Natural killer cell treated with Interleukin-12 subunit alpha and Interleukin-12 subunit beta and Interleukin-15 and Interleukin-18, amount 100 ng/mL, for 72 hours (primary cell): ENCODE data around the gene SPDYE18. TPM values are rescaled to one million over a fixed set of nuclear protein-coding genes. Genes with fewer than 3 reads are reported as not detected.
A peak's percentile ranks its signal among the peaks of the same experiment; 100 is the strongest.
"Not testable (repeated sequence)": the region's sequence is repeated elsewhere in the genome, so short reads cannot be mapped to it uniquely, and the experiment has no call there.

Experiments used
- ATAC-seq, 2 donors: fragments of 150-1000 bp; cut with Tn5 transposase in 1 of 2; sonication (Bioruptor Pico), chemical (Tn5 transposase) in 1 of 2; 2 replicates each; pipeline ENCODE4 v1.10.0; 2021
- DNase-seq: peaks from one replicate; pipeline ENCODE4 v3.0.0; 2022; ENCODE audit warnings: low spot score
- H3K27ac Mint-ChIP-seq, 2 donors: 1 replicate in 1 of 2; 2 replicates in 1 of 2; pipeline ENCODE4 v1.8.0; 2022; ENCODE audit warnings: mixed read lengths in 2 of 2, mild to moderate bottlenecking in 1 of 2, moderate library complexity in 1 of 2
- H3K27me3 Mint-ChIP-seq, 2 donors: 1 replicate in 1 of 2; 2 replicates in 1 of 2; pipeline ENCODE4 v1.8.0; 2022; ENCODE audit warnings: mixed read lengths in 2 of 2
- H3K36me3 Mint-ChIP-seq: one replicate; pipeline ENCODE4 v1.8.0; 2022; ENCODE audit warnings: mixed read lengths
- H3K4me1 Mint-ChIP-seq, 2 donors: 1 replicate in 1 of 2; 2 replicates in 1 of 2; pipeline ENCODE4 v1.8.0; 2022; ENCODE audit warnings: low read depth in 2 of 2, mixed read lengths in 2 of 2, mild to moderate bottlenecking in 1 of 2
- H3K4me3 Mint-ChIP-seq: one replicate; pipeline ENCODE4 v1.8.0; 2022; ENCODE audit warnings: mixed read lengths
- H3K9me3 Mint-ChIP-seq: 2 replicates; pipeline ENCODE4 v1.8.0; 2022; ENCODE audit warnings: mixed read lengths
- total RNA-seq, 2 donors: library from RNA; stranded (reverse); gene quantifications; one replicate each; pipeline ENCODE4 v1.2.3, GENCODE V29; 2022

The SPDYE18 gene
- total RNA-seq, 2 donors from 2014 or later, result 0.45 TPM; not detected in 1

DNA sequence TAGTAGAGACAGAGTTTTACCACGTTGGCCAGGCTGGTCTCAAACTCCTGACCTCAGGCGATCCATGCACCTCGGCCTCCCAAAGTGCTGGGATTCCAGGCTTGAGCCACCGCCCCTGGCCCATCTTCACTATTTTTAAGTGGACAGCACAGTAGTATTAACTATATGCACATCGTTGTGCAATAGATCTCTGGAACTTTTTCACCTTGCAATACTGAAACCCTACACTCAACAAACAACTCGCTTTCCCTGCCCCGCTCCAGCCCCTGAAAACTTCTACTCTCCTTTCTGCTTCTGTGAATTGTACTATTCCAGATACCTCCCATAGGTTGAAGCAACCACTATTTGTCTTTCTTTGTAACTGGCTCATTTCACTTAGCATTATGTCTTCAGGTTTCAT is 3.5 kb upstream of the SPDYE18 start:
- H3K4me1 Mint-ChIP-seq, H3K27me3 Mint-ChIP-seq, H3K9me3 Mint-ChIP-seq, H3K4me3 Mint-ChIP-seq, H3K27ac Mint-ChIP-seq, DNase-seq, ATAC-seq, H3K36me3 Mint-ChIP-seq: not testable (repeated sequence)

DNA sequence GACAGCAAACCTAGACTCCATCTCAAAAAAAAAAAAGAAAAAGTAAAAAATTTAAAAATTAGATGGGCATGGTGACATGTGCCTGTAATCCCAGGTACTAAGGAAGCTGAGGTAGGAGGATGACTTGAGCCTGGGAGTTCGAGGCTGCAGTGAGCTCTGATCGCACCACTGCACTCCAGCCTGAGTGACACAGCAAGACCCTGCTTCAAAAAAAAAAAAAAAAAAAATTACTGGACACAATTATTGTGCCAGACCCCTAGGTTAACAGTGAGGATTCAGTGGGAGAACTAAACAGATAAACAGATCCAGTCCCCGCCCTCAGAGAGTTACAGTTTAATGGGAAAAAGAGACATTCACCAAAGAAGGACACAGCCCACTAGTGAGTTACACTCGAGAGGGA is 1.4 kb upstream of the SPDYE18 start:
- H3K4me1 Mint-ChIP-seq, H3K27me3 Mint-ChIP-seq, H3K36me3 Mint-ChIP-seq, DNase-seq, ATAC-seq, H3K9me3 Mint-ChIP-seq, H3K4me3 Mint-ChIP-seq, H3K27ac Mint-ChIP-seq: not testable (repeated sequence)

DNA sequence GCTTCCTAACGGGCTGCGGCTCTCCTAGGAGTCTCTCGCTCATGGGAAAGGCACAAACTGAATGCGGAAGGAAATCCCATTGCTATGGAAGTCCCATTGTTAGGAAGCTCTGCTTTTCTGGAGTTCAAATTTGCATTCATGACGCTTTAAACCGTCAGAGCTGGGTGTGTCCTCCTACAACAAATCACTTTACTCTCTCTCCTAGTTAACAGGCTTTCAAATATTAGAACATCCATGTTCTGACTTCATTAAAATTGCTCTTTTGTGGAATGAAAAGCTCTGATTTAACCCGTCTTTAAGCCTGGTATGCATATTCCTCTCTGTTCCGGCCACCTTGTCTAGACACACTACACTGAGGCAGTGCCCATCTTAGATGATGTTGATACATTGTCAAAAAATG is 30.1 kb downstream of the SPDYE18 start, which contains the start of gene SPDYE17:
SPDYE17 (minus strand) TSS at position 101 of the 400 bp plus-strand sequence. CDS start 1,791 bp downstream, outside the sequence.
- not testable (repeated sequence) for H3K27ac Mint-ChIP-seq, H3K27me3 Mint-ChIP-seq, H3K9me3 Mint-ChIP-seq, H3K4me3 Mint-ChIP-seq, DNase-seq, H3K36me3 Mint-ChIP-seq, ATAC-seq, H3K4me1 Mint-ChIP-seq

DNA sequence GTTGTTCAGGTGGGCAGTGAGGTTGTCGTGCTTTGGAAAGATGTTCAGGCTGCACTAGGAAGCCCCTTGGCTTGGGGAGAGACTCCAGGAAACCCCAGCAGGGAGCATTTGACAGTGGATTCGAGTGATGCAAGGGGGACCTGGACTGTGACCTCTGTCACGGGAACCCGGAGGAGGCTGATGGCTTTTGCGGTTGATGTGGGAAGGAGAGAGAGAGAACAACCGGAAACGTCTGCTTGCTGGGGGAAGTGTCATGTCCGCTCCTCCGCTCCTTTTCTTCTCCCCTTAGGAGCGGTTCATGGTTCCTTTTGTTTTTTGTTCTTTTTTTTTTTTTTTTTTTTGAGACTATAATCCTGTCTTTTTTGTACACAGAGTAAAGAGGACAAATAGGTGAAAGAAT is 36.0 kb downstream of the SPDYE18 start:
- H3K9me3 Mint-ChIP-seq, H3K4me3 Mint-ChIP-seq, H3K36me3 Mint-ChIP-seq, DNase-seq, H3K27me3 Mint-ChIP-seq, H3K27ac Mint-ChIP-seq, ATAC-seq, H3K4me1 Mint-ChIP-seq: not testable (repeated sequence)

DNA sequence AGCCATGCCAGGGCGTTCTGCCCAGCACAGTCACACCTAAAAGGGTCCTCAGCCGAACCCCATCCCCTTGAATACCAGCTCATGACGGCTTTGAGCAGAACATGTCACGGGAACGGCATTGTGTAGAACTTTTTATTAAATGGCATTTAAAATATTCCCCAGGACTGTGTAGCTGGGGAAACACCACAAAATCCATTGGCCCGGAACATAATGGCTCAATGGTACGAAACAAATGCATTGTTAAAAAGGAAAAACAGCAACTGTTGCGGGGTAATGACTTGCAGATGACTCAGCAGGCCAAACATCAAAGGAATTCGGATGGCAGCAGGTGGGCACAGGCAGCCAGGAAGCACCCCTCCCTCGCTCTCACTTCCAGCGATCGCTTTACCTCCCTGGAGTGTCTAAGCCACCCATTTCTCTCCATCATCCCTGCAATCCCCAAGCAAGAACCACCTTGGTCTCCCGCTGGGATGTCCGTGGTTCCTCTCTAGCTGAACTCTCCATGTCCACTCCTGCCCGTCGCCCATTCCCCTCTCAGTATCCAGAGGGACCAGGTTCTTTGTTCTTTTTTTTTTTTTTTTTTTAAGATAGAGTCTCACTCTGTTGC is 52.2 kb downstream of the SPDYE18 start:
- H3K27me3 Mint-ChIP-seq, H3K4me1 Mint-ChIP-seq, DNase-seq, H3K36me3 Mint-ChIP-seq, H3K4me3 Mint-ChIP-seq, H3K9me3 Mint-ChIP-seq, ATAC-seq, H3K27ac Mint-ChIP-seq: not testable (repeated sequence)

DNA sequence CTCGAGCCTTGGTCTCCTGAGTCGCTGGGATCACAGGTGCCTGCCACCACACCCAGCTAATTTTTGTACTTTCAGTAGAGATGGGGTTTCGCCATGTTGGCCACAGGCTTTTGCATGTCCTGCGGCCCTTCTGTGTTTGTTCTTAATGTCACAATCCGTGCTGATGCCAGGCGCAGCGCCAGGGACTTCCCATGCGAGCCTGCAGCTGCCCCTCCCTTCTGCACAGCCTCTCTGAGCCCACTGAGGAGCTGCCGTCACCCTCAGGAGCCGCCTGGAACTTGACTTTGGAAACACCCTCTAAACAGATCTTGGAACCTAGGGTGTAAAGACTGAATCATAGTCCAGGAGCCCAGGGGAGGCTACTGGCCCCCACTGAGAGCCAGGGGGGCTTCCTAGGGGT is 54.4 kb downstream of the SPDYE18 start:
- H3K27ac Mint-ChIP-seq, H3K36me3 Mint-ChIP-seq, ATAC-seq, H3K9me3 Mint-ChIP-seq, H3K27me3 Mint-ChIP-seq, H3K4me3 Mint-ChIP-seq, DNase-seq, H3K4me1 Mint-ChIP-seq: not testable (repeated sequence)

DNA sequence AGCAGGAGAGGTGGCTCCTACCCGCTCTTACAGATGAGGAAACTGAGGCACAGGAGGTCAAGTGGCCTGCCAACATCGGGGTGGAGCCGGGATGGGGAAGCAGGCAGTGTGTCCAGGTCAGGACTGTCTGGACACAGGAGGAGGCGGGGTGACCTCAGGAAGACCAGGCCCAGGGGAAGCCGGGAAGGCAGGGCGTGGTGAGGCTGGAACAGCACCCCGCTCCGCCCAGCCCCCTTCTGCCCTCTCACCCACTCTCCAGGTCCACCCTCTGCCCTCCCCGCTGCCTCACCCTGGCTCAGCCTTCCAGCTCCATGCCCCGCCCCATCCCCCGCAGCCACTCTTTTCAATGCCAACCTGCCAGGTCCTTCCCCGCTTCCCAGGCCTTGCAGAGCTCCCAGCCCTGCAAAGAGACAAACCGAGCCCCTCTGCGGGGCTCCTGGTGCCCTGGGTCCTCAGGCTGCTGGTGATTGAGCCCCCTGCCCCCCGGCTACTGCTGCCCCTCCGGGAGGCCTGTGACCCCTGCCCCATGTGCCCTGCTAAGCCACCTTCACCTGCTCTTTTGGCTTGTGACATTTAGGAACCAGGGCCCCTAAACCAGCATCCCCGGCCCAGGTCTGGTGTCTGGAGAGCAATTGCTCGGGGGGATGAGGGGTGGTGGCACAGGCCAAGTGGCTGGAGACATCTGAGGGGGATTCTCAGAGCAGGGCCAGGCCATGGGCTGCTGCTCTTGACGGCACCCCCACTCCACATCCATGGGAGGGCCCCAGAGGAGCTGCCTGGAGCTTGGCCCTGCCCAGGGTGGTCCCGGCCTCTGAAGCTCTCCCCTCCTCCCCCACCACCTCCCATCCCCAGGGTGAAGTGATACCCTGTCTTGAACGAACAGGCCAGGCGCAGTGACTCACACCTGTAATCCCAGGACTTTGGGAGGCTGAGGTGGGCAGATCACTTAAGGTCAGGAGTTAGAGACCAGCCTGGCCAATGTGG is 55.9 kb downstream of the SPDYE18 start:
- H3K4me3 Mint-ChIP-seq, H3K27ac Mint-ChIP-seq, H3K9me3 Mint-ChIP-seq, DNase-seq, H3K4me1 Mint-ChIP-seq, H3K36me3 Mint-ChIP-seq, H3K27me3 Mint-ChIP-seq: not testable (repeated sequence)
- ATAC-seq, result peak; percentile 14 to 16

DNA sequence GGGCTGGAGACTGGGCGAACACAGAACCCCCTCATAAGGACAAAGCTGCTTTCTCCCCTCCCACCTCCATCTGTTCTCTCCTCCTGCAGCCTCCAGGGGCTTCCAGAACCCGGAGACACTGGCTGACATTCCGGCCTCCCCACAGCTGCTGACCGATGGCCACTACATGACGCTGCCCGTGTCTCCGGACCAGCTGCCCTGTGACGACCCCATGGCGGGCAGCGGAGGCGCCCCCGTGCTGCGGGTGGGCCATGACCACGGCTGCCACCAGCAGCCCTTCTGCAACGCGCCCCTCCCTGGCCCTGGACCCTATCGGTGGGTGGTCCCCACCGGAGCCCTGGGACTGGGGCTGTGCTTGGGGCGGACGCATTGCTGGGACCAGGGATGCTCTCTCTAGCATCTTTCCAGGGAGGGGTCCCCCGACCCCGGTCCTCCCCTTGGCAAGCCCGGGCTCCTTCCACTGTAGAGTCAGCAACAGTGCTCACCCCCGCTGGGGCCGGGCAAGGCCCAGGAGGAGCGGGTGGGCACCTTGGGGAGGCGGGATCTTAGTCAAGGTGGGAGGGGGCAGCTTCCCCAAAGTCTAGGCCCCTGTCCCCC is 56.8 kb downstream of the SPDYE18 start:
- H3K9me3 Mint-ChIP-seq, H3K4me3 Mint-ChIP-seq, H3K27me3 Mint-ChIP-seq, DNase-seq, H3K36me3 Mint-ChIP-seq, H3K27ac Mint-ChIP-seq, H3K4me1 Mint-ChIP-seq: not testable (repeated sequence)
- ATAC-seq, result peak; percentile 35 to 40

DNA sequence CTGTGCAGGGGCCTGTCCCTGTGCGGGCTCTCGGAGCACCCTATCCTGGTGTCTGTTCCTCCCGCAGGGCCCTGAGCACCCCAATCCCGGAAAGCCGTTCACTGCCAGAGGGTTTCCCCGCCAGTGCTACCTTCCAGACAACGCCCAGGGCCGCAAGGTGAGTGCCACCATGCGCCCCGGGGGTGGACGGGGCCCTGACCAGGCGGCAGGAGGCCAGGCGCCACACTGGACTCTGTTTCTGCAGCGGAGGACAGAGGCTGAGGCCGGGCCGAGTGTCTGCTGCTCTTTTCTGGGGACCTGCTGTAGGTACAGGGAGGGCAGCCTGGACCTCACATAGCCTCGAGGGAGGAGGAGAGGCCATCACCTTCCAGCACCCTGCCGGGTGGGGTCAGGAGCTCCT is 58.2 kb downstream of the SPDYE18 start:
- not testable (repeated sequence) for H3K4me1 Mint-ChIP-seq, H3K4me3 Mint-ChIP-seq, ATAC-seq, H3K27me3 Mint-ChIP-seq, DNase-seq, H3K9me3 Mint-ChIP-seq, H3K36me3 Mint-ChIP-seq, H3K27ac Mint-ChIP-seq

DNA sequence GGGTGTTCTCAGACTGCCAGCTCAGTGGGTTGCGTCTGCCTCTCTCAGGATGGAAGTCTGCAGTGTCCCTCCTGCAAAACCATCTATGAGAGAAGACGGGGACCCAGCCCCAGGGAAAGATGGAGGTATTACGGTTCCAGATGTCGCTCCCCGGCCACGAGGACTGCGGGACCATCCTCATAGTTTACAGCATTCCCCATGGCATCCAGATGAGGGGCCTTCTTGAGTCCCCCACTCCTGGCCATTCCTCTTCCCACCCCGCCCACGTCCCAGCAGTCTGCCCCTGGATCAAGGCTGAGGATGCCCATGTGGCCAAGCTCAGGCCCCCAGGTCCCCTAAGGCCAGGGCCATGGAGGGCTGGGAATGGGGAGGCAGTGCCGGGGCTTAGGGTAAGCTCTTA is 59.1 kb downstream of the SPDYE18 start:
- not testable (repeated sequence) for H3K36me3 Mint-ChIP-seq, H3K27me3 Mint-ChIP-seq, ATAC-seq, H3K9me3 Mint-ChIP-seq, DNase-seq, H3K4me3 Mint-ChIP-seq, H3K27ac Mint-ChIP-seq, H3K4me1 Mint-ChIP-seq

DNA sequence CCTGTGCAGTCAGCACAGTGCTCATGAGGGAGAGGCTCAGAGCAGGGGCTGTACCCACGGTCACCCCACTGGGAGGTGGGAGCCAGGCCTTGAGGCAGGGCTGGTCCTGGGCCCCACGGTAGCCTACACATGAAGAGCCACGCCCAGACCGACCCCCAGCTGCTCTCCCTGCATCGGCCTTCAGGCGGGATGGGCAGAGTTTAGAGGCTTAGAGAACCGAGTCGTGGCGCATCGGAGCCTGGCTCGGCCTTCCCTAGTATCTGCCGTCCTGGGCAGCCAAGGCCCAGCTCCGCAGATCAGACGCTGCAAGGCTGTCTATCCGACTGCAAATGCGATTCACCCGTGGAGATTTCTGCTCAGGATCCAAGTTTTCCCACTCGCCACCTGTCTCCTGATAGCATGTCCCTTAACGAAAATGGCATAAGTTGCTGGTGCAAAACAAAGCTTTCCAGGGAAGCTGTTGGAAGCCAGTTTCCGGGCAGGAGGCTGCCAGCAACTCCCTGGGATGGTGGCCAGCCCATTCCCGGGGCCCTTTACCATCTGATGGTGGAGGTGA is 59.6 kb downstream of the SPDYE18 start:
- not testable (repeated sequence) for H3K27me3 Mint-ChIP-seq, H3K27ac Mint-ChIP-seq, H3K9me3 Mint-ChIP-seq, H3K36me3 Mint-ChIP-seq, ATAC-seq, H3K4me1 Mint-ChIP-seq, DNase-seq, H3K4me3 Mint-ChIP-seq

DNA sequence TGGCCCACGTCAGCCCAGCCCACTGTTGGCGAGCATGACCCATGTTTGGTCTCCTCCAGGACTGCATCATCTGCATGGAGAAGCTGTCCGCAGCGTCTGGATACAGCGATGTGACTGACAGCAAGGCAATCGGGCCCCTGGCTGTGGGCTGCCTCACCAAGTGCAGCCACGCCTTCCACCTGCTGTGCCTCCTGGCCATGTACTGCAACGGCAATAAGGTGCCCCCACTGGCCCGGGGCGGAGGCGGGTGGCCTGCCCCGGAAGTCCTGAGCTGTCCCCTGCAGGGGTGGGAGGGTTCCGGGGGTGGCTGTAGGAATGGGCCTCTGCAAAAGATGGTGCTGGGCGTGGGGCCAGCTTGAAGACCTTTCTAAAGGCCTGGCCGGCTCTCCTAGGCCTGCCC is 60.3 kb downstream of the SPDYE18 start:
- not testable (repeated sequence) for H3K4me1 Mint-ChIP-seq, H3K9me3 Mint-ChIP-seq, H3K4me3 Mint-ChIP-seq, H3K27ac Mint-ChIP-seq, H3K36me3 Mint-ChIP-seq, H3K27me3 Mint-ChIP-seq, DNase-seq, ATAC-seq
